MM.1S (cell line): Measurements from ENCODE around the gene KIF5C.

Source experiments
- CTCF ChIP-seq: fragments of 300-600 bp; sonication (generic); IDR thresholded peaks from 2 replicates; pipeline ENCODE4 v1.5.1; 2016; ENCODE audit warnings: antibody characterized with exemption, low read length, mixed read lengths
- EZH2 ChIP-seq: fragments of 300-600 bp; sonication (generic); optimal IDR thresholded peaks from 2 replicates; pipeline ENCODE3; 2017; ENCODE audit warnings: low read depth, mild to moderate bottlenecking, antibody characterized with exemption, low read length, mixed read lengths

- TF ChIP-seq CTCF (no peak), EZH2 (no peak)
Observed at GRCh38 chr2:148874868-148875341, at the start of gene KIF5C.
